ENCODE measurements around the gene OTOA. TPM values are rescaled to one million over a fixed set of nuclear protein-coding genes. Genes with fewer than 3 reads are reported as not detected.

Gene OTOA
- total and polyA plus RNA-seq, 2 donors from 2014 or later: 0.13 to 0.39 TPM

GRCh38 chr16:21618281-21618680 is 45.5 kb upstream of the OTOA start:
- TF ChIP-seq CTCF (IDR thresholded peaks at IDR 0.05; ENCODE audit: borderline replicate concordance, extremely low read depth, insufficient read depth): no peak
- no peaks in the 10 kb centered on the region for H3K27me3 ChIP-seq (ENCODE audit: control insufficient read depth, insufficient read depth, low read length)
- intact Hi-C loops (cut with DNase I): no loop called here
- H3K9ac ChIP-seq (ENCODE audit: low read length in 3 of 3): no peak overlapping the region
- FAIRE-seq: no peak
- H3K4me3 ChIP-seq (ENCODE audit: low read length in 3 of 3): no peak overlapping the region
- DNase-seq: no peak
- no peak overlapping the region for H3K27ac ChIP-seq (ENCODE audit: low read depth in 2 of 2, low read length in 2 of 2)
- no peaks in the 10 kb centered on the region for H3K9me3 ChIP-seq (ENCODE audit: control insufficient read depth in 2 of 3, insufficient read depth in 1 of 3, low read length in 3 of 3)
- H3K36me3 ChIP-seq (ENCODE audit: control insufficient read depth in 2 of 3, insufficient read depth in 3 of 3, low read length in 3 of 3): peaks cover 0 to 10% (median 2%) of the 10 kb centered on the region in 3 donors
- H3K4me1 ChIP-seq (ENCODE audit: control insufficient read depth in 2 of 3, insufficient read depth in 2 of 3, low read depth in 1 of 3, low read length in 3 of 3): peaks cover 0 to 20% (median 11%) of the 10 kb centered on the region in 3 donors

- intact Hi-C loops (cut with DNase I): no loop called here
- Histone ChIP-seq H3K27ac (ENCODE audit: low read depth in 2 of 2, low read length in 2 of 2) (peak overlapping the region; percentile 24 to 35), H3K9me3 (ENCODE audit: control insufficient read depth in 2 of 3, insufficient read depth in 1 of 3, low read length in 3 of 3) (no peaks in the 10 kb centered on the region), H3K4me3 (ENCODE audit: low read length in 3 of 3) (no peak overlapping the region), H3K9ac (ENCODE audit: low read length in 3 of 3) (peak overlapping the region in 1 of 3 donors; percentile 43), H3K27me3 (ENCODE audit: control insufficient read depth, insufficient read depth, low read length) (no peaks in the 10 kb centered on the region), H3K4me1 (ENCODE audit: control insufficient read depth in 2 of 3, insufficient read depth in 2 of 3, low read depth in 1 of 3, low read length in 3 of 3) (peaks cover 0 to 20% (median 13%) of the 10 kb centered on the region in 3 donors), H3K36me3 (ENCODE audit: control insufficient read depth in 2 of 3, insufficient read depth in 3 of 3, low read length in 3 of 3) (peaks cover 0 to 10% (median 2%) of the 10 kb centered on the region in 3 donors)
- no peak for FAIRE-seq
- DNase-seq: no peak
- TF ChIP-seq CTCF (IDR thresholded peaks at IDR 0.05; ENCODE audit: borderline replicate concordance, extremely low read depth, insufficient read depth): no peak
Measured at GRCh38 chr16:21619765-21620425, 43.9 kb upstream of the OTOA start.

GRCh38 chr16:21620592-21620991 is 43.2 kb upstream of the OTOA start:
- intact Hi-C loops (cut with DNase I): no loop called here
- Histone ChIP-seq H3K27me3 (ENCODE audit: control insufficient read depth, insufficient read depth, low read length) (no peaks in the 10 kb centered on the region), H3K4me3 (ENCODE audit: low read length in 3 of 3) (no peak overlapping the region), H3K4me1 (ENCODE audit: control insufficient read depth in 2 of 3, insufficient read depth in 2 of 3, low read depth in 1 of 3, low read length in 3 of 3) (peaks cover 0 to 20% (median 12%) of the 10 kb centered on the region in 3 donors), H3K27ac (ENCODE audit: low read depth in 2 of 2, low read length in 2 of 2) (no peak overlapping the region), H3K36me3 (ENCODE audit: control insufficient read depth in 2 of 3, insufficient read depth in 3 of 3, low read length in 3 of 3) (peaks cover 0 to 10% (median 2%) of the 10 kb centered on the region in 3 donors), H3K9ac (ENCODE audit: low read length in 3 of 3) (no peak overlapping the region), H3K9me3 (ENCODE audit: control insufficient read depth in 2 of 3, insufficient read depth in 1 of 3, low read length in 3 of 3) (no peaks in the 10 kb centered on the region)
- DNase-seq (no peak), FAIRE-seq (no peak)
- no peak for TF ChIP-seq CTCF (IDR thresholded peaks at IDR 0.05; ENCODE audit: borderline replicate concordance, extremely low read depth, insufficient read depth)

Measured in kidney (tissue), 14 donors.